Uterus (tissue), 2 donors: ENCODE measurements around the gene TMEM125.

Experiments
- CTCF ChIP-seq, 4 experiments: fragments of 200-600 bp in 2 of 4; fragments of 450-650 bp in 2 of 4; sonication (generic) in 2 of 4; IDR thresholded peaks; one replicate each; pipeline ENCODE4 v1.5.1; 2016 to 2019; ENCODE audit warnings: antibody characterized with exemption in 4 of 4, mild to moderate bottlenecking in 2 of 4, moderate library complexity in 1 of 4
- POLR2A ChIP-seq, 2 donors: fragments of 450-650 bp; IDR thresholded peaks; one replicate each; pipeline ENCODE4 v1.6.1; 2016; ENCODE audit warnings: antibody characterized with exemption in 2 of 2, mild to moderate bottlenecking in 1 of 2, moderate library complexity in 1 of 2

GRCh38 chr1:43267291-43267805, 2.4 kb upstream of the TMEM125 start:
- TF ChIP-seq POLR2A (IDR thresholded peaks at IDR 0.05) (no peak), CTCF (IDR thresholded peaks at IDR 0.05) (no peak)
